Measurements from ENCODE around the gene DISP1. TPM values are rescaled to one million over a fixed set of nuclear protein-coding genes. Genes with fewer than 3 reads are reported as not detected.

DISP1 gene
- total RNA-seq, 2 experiments from 2014 or later, result 1.4 to 1.6 TPM

- no peaks in the 10 kb centered on the region for H3K36me3 Mint-ChIP-seq (ENCODE audit: low read depth)
- ChIA-PET POLR2A (no interaction called here), CTCF (no interaction called here)
- no peaks in the 10 kb centered on the region for H3K9me3 Mint-ChIP-seq
- peaks cover 6% of the 10 kb centered on the region for H3K4me1 Mint-ChIP-seq (ENCODE audit: low read depth)
- Histone ChIP-seq H3K4me1 (ENCODE audit: insufficient read depth, low read length) (no peaks in the 10 kb centered on the region), H3K27me3 (ENCODE audit: control insufficient read depth in 1 of 2, insufficient read depth in 2 of 2, low read length in 2 of 2) (no peaks in the 10 kb centered on the region), H3K27ac (ENCODE audit: low read depth in 1 of 2, low read length in 2 of 2) (no peak overlapping the region), H3K9me3 (ENCODE audit: control insufficient read depth in 1 of 2, insufficient read depth in 1 of 2, low read length in 2 of 2) (no peaks in the 10 kb centered on the region), H3K4me3 (ENCODE audit: low read length) (no peak overlapping the region), H3K36me3 (ENCODE audit: insufficient read depth, low read length) (no peaks in the 10 kb centered on the region)
- H3K27me3 Mint-ChIP-seq, result no peaks in the 10 kb centered on the region
- intact Hi-C loops (cut with DNase I, micrococcal nuclease), result no loop called here
- no peak overlapping the region for H3K27ac Mint-ChIP-seq
- TF ChIP-seq, protein P1, sequence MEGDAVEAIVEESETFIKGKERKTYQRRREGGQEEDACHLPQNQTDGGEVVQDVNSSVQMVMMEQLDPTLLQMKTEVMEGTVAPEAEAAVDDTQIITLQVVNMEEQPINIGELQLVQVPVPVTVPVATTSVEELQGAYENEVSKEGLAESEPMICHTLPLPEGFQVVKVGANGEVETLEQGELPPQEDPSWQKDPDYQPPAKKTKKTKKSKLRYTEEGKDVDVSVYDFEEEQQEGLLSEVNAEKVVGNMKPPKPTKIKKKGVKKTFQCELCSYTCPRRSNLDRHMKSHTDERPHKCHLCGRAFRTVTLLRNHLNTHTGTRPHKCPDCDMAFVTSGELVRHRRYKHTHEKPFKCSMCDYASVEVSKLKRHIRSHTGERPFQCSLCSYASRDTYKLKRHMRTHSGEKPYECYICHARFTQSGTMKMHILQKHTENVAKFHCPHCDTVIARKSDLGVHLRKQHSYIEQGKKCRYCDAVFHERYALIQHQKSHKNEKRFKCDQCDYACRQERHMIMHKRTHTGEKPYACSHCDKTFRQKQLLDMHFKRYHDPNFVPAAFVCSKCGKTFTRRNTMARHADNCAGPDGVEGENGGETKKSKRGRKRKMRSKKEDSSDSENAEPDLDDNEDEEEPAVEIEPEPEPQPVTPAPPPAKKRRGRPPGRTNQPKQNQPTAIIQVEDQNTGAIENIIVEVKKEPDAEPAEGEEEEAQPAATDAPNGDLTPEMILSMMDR (IDR thresholded peaks at IDR 0.05), result no peak
- ATAC-seq (ENCODE audit: poor library complexity) (no peak), DNase-seq (no peak)
- H3K4me3 Mint-ChIP-seq, result no peak overlapping the region
Measured at GRCh38 chr1:222828939-222829338, 14.1 kb downstream of the DISP1 start.

DNA sequence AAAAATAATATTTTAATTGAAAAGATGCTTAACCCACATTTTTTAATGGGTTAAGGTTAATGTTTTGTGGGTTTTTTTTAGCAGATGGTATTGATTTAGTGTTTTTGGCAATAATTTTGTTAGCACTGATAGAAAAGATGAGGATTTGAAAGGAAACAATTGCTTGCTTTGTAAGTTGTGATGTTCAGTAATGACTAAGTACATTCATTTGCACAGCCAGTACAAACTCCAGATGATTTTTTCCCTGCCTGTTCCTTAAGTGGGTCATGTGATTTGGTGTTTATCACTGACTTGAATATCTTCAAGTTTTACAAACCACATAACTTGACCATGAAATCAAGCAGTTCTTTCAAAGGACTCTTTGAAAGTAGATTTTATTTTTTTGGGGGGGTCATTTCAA, 15.0 kb downstream of the DISP1 start:
- TF ChIP-seq, protein P1 (IDR thresholded peaks at IDR 0.05), result no peak
- intact Hi-C loops (cut with DNase I, micrococcal nuclease), result no loop called here
- ATAC-seq (ENCODE audit: poor library complexity), result no peak
- ChIA-PET CTCF (no interaction called here), POLR2A (no interaction called here)
- no peak overlapping the region for H3K4me3 ChIP-seq (ENCODE audit: low read length)
- no peaks in the 10 kb centered on the region for H3K27me3 Mint-ChIP-seq
- no peaks in the 10 kb centered on the region for H3K4me1 ChIP-seq (ENCODE audit: insufficient read depth, low read length)
- DNase-seq, result no peak
- H3K36me3 ChIP-seq (ENCODE audit: insufficient read depth, low read length), result no peaks in the 10 kb centered on the region
- H3K27me3 ChIP-seq (ENCODE audit: control insufficient read depth in 1 of 2, insufficient read depth in 2 of 2, low read length in 2 of 2), result no peaks in the 10 kb centered on the region
- H3K4me3 Mint-ChIP-seq, result no peak overlapping the region
- no peaks in the 10 kb centered on the region for H3K9me3 ChIP-seq (ENCODE audit: control insufficient read depth in 1 of 2, insufficient read depth in 1 of 2, low read length in 2 of 2)
- no peak overlapping the region for H3K27ac Mint-ChIP-seq
- peaks cover 6% of the 10 kb centered on the region for H3K4me1 Mint-ChIP-seq (ENCODE audit: low read depth)
- H3K27ac ChIP-seq (ENCODE audit: low read depth in 1 of 2, low read length in 2 of 2), result no peak overlapping the region
- no peaks in the 10 kb centered on the region for H3K9me3 Mint-ChIP-seq
- H3K36me3 Mint-ChIP-seq (ENCODE audit: low read depth), result peaks cover 3% of the 10 kb centered on the region

GRCh38 chr1:222833356-222833876, 18.6 kb downstream of the DISP1 start:
- intact Hi-C loops (cut with DNase I, micrococcal nuclease), result no loop called here
- no peak overlapping the region for H3K27ac ChIP-seq (ENCODE audit: low read depth in 1 of 2, low read length in 2 of 2)
- Mint-ChIP-seq H3K4me3 (no peak overlapping the region), H3K9me3 (no peaks in the 10 kb centered on the region), H3K4me1 (ENCODE audit: low read depth) (peaks cover 6% of the 10 kb centered on the region), H3K27ac (no peak overlapping the region), H3K36me3 (ENCODE audit: low read depth) (peaks cover 3% of the 10 kb centered on the region), H3K27me3 (no peaks in the 10 kb centered on the region)
- CTCF ChIA-PET, result interaction anchor here (1.1 kb wide), 1 partner anchor 13 kb away, joined by 3 read pairs; no protein-coding TSS in a partner anchor
- no peaks in the 10 kb centered on the region for H3K4me1 ChIP-seq (ENCODE audit: insufficient read depth, low read length)
- no peaks in the 10 kb centered on the region for H3K9me3 ChIP-seq (ENCODE audit: control insufficient read depth in 1 of 2, insufficient read depth in 1 of 2, low read length in 2 of 2)
- no peak for ATAC-seq (ENCODE audit: poor library complexity)
- no peaks in the 10 kb centered on the region for H3K27me3 ChIP-seq (ENCODE audit: control insufficient read depth in 1 of 2, insufficient read depth in 2 of 2, low read length in 2 of 2)
- TF ChIP-seq, protein P1 (IDR thresholded peaks at IDR 0.05), result no peak
- no peak overlapping the region for H3K4me3 ChIP-seq (ENCODE audit: low read length)
- DNase-seq, result no peak
- POLR2A ChIA-PET, result no interaction called here
- no peaks in the 10 kb centered on the region for H3K36me3 ChIP-seq (ENCODE audit: insufficient read depth, low read length)
